Endothelial cell of umbilical vein (primary cell): ENCODE data around the gene MRPL16. TPM values are rescaled to one million over a fixed set of nuclear protein-coding genes. Genes with fewer than 3 reads are reported as not detected.

Source experiments
- BruUV-seq: library from RNA; stranded (reverse); fragments of 400-500 nt; replicated peaks from 2 replicates; lab custom pipeline; 2021; lab: Mats Ljungman, UMichigan
- CTCF ChIA-PET: fragments of 300-600, 350-600 bp; sonication (Branson Sonifier 250); formaldehyde crosslinking; loops from one replicate; lab custom pipeline; 2021; ENCODE audit warnings: antibody characterized with exemption, inconsistent platforms; lab: Charles Lee
- POLR2A ChIA-PET: fragments of 300-600, 350-600 bp; sonication (Branson Sonifier 250); formaldehyde crosslinking; loops from one replicate; lab custom pipeline; 2021; ENCODE audit warnings: antibody characterized with exemption, inconsistent platforms; lab: Charles Lee
- DNase-seq: peaks from one replicate; pipeline ENCODE4 v3.0.0-alpha.2; 2011; ENCODE audit warnings: low read depth, low spot score
- FAIRE-seq: peaks from 2 replicates; lab custom pipeline; 2011; peaks lifted over from hg19 to GRCh38; lab: Jason Lieb, UNC
- H2AFZ ChIP-seq: 2 replicates; pipeline ENCODE4 v1.6.0; 2012; ENCODE audit warnings: low read depth, low read length, control low read depth, inconsistent platforms
- H3K27ac ChIP-seq: 2 replicates; pipeline ENCODE4 v1.5.1; 2011; ENCODE audit warnings: low read depth, mild to moderate bottlenecking, control low read depth, low read length, moderate library complexity; ENCODE audit not compliant: insufficient read depth
- H3K27me3 ChIP-seq, 2 experiments: 2 replicates each; pipeline versions ENCODE4 v1.6.0 to v1.6.1; 2011; ENCODE audit warnings: low read length in 2 of 2, mixed read lengths in 1 of 2; ENCODE audit not compliant: control insufficient read depth in 2 of 2, insufficient read depth in 2 of 2
- H3K36me3 ChIP-seq, 2 experiments: 2 replicates in 1 of 2; 3 replicates in 1 of 2; pipeline ENCODE4 v1.5.1; 2011; ENCODE audit warnings: low read length in 2 of 2, mild to moderate bottlenecking in 1 of 2, moderate library complexity in 1 of 2; ENCODE audit not compliant: control insufficient read depth in 2 of 2, insufficient read depth in 2 of 2; ENCODE audit errors: extremely low read depth in 1 of 2
- H3K4me1 ChIP-seq: 3 replicates; pipeline ENCODE4 v1.5.1; 2011; ENCODE audit warnings: mild to moderate bottlenecking, low read length; ENCODE audit not compliant: control insufficient read depth, insufficient read depth; ENCODE audit errors: extremely low read depth
- H3K4me2 ChIP-seq: 2 replicates; pipeline ENCODE4 v1.6.1; 2011; ENCODE audit warnings: low read length, control low read depth, mixed read lengths; ENCODE audit not compliant: insufficient read depth
- H3K4me3 ChIP-seq, 3 experiments: fragments of 200-600 bp in 1 of 3; sonication (generic), shearing (Covaris generic) in 1 of 3; replicated peaks in 1 of 3; 2 replicates each; pipeline ENCODE4 v1.5.1; 2011 to 2016; ENCODE audit warnings: control low read depth in 3 of 3, low read length in 3 of 3, mild to moderate bottlenecking in 2 of 3, inconsistent platforms in 1 of 3, low read depth in 1 of 3, moderate library complexity in 1 of 3; ENCODE audit not compliant: insufficient read depth in 1 of 3
- H3K79me2 ChIP-seq: 2 replicates; pipeline ENCODE4 v1.6.0; 2012; ENCODE audit warnings: low read length, inconsistent platforms; ENCODE audit not compliant: control insufficient read depth, insufficient read depth
- H3K9ac ChIP-seq: replicated peaks from 2 replicates; pipeline ENCODE3; 2011; ENCODE audit warnings: low read length, control low read depth; ENCODE audit not compliant: insufficient read depth; ENCODE audit errors: extremely low read depth
- H3K9me1 ChIP-seq: replicated peaks from 3 replicates; pipeline ENCODE4 v1.6.0; 2011; ENCODE audit warnings: mild to moderate bottlenecking, low read length; ENCODE audit not compliant: control insufficient read depth, insufficient read depth; ENCODE audit errors: extremely low read depth
- H3K9me3 ChIP-seq: replicated peaks from 2 replicates; pipeline ENCODE4 v1.5.1; 2012; ENCODE audit warnings: low read length, inconsistent platforms; ENCODE audit not compliant: control insufficient read depth, insufficient read depth
- H4K20me1 ChIP-seq: replicated peaks from 2 replicates; pipeline ENCODE3; 2011; ENCODE audit warnings: mild to moderate bottlenecking, low read length; ENCODE audit not compliant: control insufficient read depth, insufficient read depth; ENCODE audit errors: extremely low read depth
- FOS ChIP-seq: IDR thresholded peaks from 2 replicates; pipeline ENCODE4 v1.6.1; 2011; ENCODE audit warnings: mild to moderate bottlenecking, low read length, moderate library complexity, borderline replicate concordance; ENCODE audit not compliant: insufficient read depth
- POLR2A ChIP-seq: IDR thresholded peaks from 2 replicates; pipeline ENCODE4 v1.6.1; 2012; ENCODE audit warnings: low read depth, mild to moderate bottlenecking, control low read depth, low read length
- POLR2AphosphoS5 ChIP-seq: IDR thresholded peaks from 2 replicates; pipeline ENCODE4 v1.6.1; 2012; ENCODE audit warnings: low read depth, mild to moderate bottlenecking, control low read depth, low read length, moderate library complexity; ENCODE audit not compliant: insufficient read depth
- dilution Hi-C: fragments of 300-500 bp; cut with MboI; formaldehyde crosslinking; loops from one replicate; pipeline ENCODE4 v1.15.0; 2019; ENCODE audit warnings: low sequenced_read_pairs; ENCODE audit not compliant: extremely low pct_ligation_motif_present
- intact Hi-C: fragments of 100-400 bp; cut with micrococcal nuclease; formaldehyde crosslinking; loops from one replicate; pipeline ENCODE4 v1.10.0; 2022
- polyA plus RNA-seq, 4 experiments: library from polyadenylated mRNA; depleted of rRNA in 3 of 4; stranded (reverse) in 3 of 4; unstranded in 1 of 4; fragments of >200 nt; gene quantifications; 2 replicates each; pipeline versions ENCODE4 v1.2.1 to v1.2.3, GENCODE V29; 2011 to 2012; ENCODE audit warnings: missing spikeins in 1 of 4
- total RNA-seq: library from RNA; stranded (reverse); gene quantifications from 2 replicates; pipeline ENCODE4 v1.2.3, GENCODE V29; 2021

Gene MRPL16
- total and polyA plus RNA-seq, 2 donors (not counting 3 experiments of a cell fraction or from before 2014, with no cell fraction given): 63.9 to 84.0 TPM

DNA sequence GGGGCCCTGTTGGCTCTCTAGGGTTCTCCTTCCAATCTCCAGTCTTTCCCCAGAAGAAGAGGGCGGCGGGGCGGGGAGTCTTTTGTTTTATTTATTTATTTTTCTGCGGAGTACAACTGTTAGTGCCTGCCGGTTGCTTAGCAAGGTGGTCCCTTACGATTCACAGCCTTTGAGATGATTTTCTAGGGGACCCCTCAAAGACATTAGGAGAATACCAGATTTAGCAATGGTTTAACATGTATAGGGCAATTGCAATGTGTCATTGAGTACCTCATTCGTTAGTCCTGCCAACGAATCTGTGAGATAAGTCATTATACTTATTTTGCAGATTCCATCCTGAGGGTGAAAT, 307 bp upstream of the MRPL16 start:
- Histone ChIP-seq H3K27me3 (no peaks in the 10 kb centered on the region), H3K4me3 (peak overlapping the region; percentile 69 to 79 (median 74)), H3K36me3 (peaks cover 4 to 6% of the 10 kb centered on the region in 2 experiments), H3K9me3 (no peaks in the 10 kb centered on the region), H3K9me1 (no peaks in the 10 kb centered on the region), H3K79me2 (peaks cover 8% of the 10 kb centered on the region), H3K9ac (peak overlapping the region; percentile 86), H3K4me1 (peaks cover 6% of the 10 kb centered on the region), H3K27ac (peak overlapping the region; percentile 38), H2AFZ (peak overlapping the region; percentile 81), H4K20me1 (no peaks in the 10 kb centered on the region), H3K4me2 (peak overlapping the region; percentile 61)
- dilution Hi-C loops (no loop called here), intact Hi-C loops (loop anchor here (2.0 kb wide), 1 partner anchor 56 kb away; the partner anchor contains the start of gene STX3)
- no peak for DNase-seq
- BruUV-seq: TSS peak; percentile 33
- TF ChIP-seq POLR2A (peak; percentile 4), FOS (no peak)
- ChIA-PET CTCF (interaction anchor here (0.8 to 5.1 kb wide), 6 partner anchors 25 to 440 kb away, joined by 3 to 32 read pairs (median 4); partner anchors contain the start of gene STX3), POLR2A (interaction anchor here (1.2 kb wide), 1 partner anchor 9 kb away, joined by 3 read pairs; no protein-coding TSS in a partner anchor)
- no peak for FAIRE-seq

DNA sequence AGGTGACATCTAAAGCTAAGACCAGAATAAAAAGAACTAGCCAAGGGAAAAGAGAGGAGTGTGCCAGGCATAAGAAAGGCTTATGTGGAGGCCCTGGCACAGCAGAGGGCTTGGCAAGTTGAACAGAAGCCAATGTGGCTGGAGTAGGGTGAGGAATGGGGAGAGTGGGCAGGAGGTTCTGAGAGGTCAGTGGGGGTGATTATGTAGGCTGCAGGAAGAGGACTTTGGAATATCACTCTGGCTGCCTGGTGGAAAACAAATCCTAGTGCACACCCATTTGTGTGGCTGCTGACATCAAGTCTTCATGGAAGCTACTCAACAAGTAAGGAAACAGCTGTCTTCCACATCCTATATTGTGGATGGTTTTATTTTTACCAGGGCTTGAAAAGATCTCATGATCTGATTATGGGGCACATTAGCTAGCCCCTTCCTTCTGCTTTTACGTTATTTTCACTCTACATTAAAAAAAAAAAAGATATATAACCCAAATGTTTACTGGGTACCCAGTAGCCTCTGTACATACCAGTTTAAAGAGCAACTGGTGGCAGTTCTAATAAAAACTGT, 3.4 kb downstream of the MRPL16 start:
- Histone ChIP-seq H3K9me1 (no peaks in the 10 kb centered on the region), H3K27ac (no peak overlapping the region), H3K4me3 (no peak overlapping the region), H3K36me3 (peaks cover 17 to 18% of the 10 kb centered on the region in 2 experiments), H3K9ac (no peak overlapping the region), H2AFZ (no peak overlapping the region), H3K27me3 (no peaks in the 10 kb centered on the region), H3K4me2 (no peak overlapping the region), H4K20me1 (no peaks in the 10 kb centered on the region), H3K4me1 (peaks cover 10% of the 10 kb centered on the region), H3K9me3 (no peaks in the 10 kb centered on the region), H3K79me2 (peaks cover 8% of the 10 kb centered on the region)
- TF ChIP-seq POLR2A: no peak
- peak; percentile 18 for TF ChIP-seq POLR2AphosphoS5
- ChIA-PET POLR2A (no interaction called here), CTCF (interaction anchor here (4.6 to 5.1 kb wide), 2 partner anchors 53 to 112 kb away, joined by 29 to 32 read pairs; partner anchors contain the start of gene STX3)
- BruUV-seq: no TSS peak
- dilution Hi-C loops (no loop called here), intact Hi-C loops (no loop called here)
- DNase-seq (peak; percentile 64), FAIRE-seq (no peak)
